Astrocyte (in vitro differentiated cells and primary cell): ENCODE results near the gene PRKCE.

Experiments used
- CTCF ChIP-seq: IDR thresholded peaks from 2 replicates; pipeline ENCODE4 v1.5.1; 2011; ENCODE audit warnings: low read depth, mild to moderate bottlenecking, inconsistent platforms, low read length, moderate library complexity; ENCODE audit not compliant: insufficient read depth
- EZH2 ChIP-seq: IDR thresholded peaks from 2 replicates; pipeline ENCODE4 v1.6.1; 2012; ENCODE audit warnings: mild to moderate bottlenecking, low read length, inconsistent platforms; ENCODE audit not compliant: insufficient read depth

- TF ChIP-seq CTCF (no peak), EZH2 (no peak)
Observed at GRCh38 chr2:45602624-45603023, 48.9 kb upstream of the PRKCE start.
